ENCODE data around the gene OCRL.

Gene OCRL

DNA sequence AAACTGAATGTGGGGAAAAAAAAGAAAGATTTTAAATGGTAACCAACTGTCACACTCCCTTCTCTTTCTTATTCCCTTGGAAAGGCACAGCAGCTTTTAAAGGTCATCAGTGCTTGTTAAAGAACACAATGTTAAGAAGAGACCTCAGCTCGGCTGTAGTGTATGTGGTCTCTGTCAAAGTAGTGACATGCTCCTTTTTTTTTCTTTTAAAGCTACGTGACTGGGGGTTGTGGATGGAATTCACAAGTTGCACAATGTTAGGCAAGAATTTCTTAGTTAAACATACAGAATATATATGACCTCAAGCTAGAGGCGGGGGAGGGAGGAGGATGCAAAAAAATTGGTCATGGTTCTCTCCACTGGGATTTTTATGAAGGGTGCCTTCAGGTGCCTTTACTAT is 45.6 kb downstream of the OCRL start:
- DNase-seq (ENCODE audit: low spot score), result no peak

GRCh38 chrX:129586446-129586845 is 46.4 kb downstream of the OCRL start:
- no peak for DNase-seq (ENCODE audit: low spot score)

DNA sequence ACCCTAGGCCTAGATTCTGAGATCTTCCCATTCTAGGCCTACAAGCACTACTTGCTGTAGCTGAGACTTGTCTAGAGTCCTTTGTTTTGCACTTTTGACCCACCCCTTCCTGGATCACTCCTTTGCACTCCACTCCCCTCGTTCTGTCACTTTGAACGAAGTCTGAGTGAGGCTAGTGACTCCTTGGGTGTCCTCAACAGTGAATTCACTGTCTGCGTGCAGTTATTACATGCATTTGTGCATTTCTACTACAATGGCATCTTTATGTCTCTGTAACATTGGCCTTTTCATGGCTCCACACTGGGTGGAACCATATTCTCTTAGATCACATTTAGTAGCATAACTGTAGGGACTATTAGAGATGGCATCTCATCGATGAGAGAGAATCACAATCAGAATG is 50.5 kb downstream of the OCRL start:
- no peak for DNase-seq (ENCODE audit: low spot score)

GRCh38 chrX:129593137-129593536 is 53.1 kb downstream of the OCRL start:
- DNase-seq (ENCODE audit: low spot score), result no peak

- DNase-seq (ENCODE audit: low spot score), result no peak
These were observed 54.7 kb downstream of the OCRL start for GRCh38 chrX:129594781-129595180.

DNA sequence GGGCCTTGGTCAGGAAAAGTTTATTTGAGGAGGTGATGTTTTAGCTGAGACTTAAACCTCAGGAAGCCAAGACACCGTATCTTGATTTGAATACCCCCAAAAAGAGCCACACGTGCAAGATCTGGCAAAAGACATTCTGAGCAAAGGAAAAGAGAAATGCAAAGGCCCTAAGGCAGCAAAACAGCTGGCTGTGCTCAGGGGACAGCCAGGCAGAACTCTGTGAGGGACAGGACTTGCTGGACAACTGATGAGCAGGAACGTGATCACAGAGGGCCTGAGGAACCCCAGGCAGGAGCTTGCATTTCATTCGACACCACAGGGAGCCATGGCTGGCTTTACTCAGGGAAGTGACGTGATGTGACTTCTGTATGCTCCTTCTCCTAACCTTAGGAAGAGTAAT is 56.0 kb downstream of the OCRL start:
- no peak for DNase-seq (ENCODE audit: low spot score)

- DNase-seq (ENCODE audit: low spot score), result no peak
These were observed 57.8 kb downstream of the OCRL start for GRCh38 chrX:129597905-129598304.

GRCh38 chrX:129599499-129599898 is 59.4 kb downstream of the OCRL start:
- DNase-seq (ENCODE audit: low spot score), result no peak

- DNase-seq (ENCODE audit: low spot score), result no peak
These were observed 59.9 kb downstream of the OCRL start for GRCh38 chrX:129599996-129600395.

GRCh38 chrX:129600981-129601424 is 60.9 kb downstream of the OCRL start:
- DNase-seq (ENCODE audit: low spot score), result peak; percentile 2

DNA sequence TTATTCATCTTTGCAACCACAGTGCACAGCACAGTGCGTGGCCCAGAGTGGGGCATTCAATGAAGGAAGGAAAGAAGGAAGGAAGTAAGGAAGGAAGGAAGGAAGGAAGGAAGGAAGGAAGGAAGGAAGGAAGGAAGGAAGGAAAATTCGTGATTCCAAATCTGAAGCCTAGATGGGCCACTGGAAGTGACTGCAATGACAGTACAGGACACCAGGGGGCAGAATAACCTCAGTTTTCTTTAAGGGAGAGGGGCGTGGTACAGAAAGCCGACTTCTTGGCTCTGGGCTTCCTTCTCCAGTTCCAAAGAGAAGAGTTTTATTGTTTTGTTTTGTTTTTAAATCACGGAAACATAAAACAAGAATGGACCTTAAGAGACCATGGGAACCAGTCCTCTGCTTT is 66.9 kb downstream of the OCRL start:
- peak; percentile 27 for DNase-seq (ENCODE audit: low spot score)

DNA sequence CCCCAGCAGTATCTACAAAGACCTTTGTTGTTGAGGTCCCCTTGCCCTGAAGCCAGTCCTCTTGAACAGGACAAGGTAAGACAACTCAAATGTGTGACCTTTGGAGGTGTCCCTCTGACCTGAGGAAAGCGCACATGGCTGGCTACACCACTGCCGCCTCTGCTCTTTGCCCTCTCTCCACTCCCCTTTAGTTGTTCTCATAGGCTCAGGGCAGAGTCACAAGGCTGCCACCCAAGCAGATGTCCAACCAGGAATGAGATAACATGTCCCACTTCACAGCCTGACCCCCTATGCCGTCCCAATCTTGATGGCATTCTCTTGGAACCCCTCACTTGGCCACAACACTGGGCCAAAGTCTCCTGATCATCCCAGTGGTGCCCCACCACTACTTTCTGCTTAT is 68.4 kb downstream of the OCRL start:
- no peak for DNase-seq (ENCODE audit: low spot score)

GRCh38 chrX:129609395-129609794 is 69.3 kb downstream of the OCRL start:
- no peak for DNase-seq (ENCODE audit: low spot score)

GRCh38 chrX:129612396-129612795 is 72.3 kb downstream of the OCRL start:
- DNase-seq (ENCODE audit: low spot score), result no peak

- DNase-seq (ENCODE audit: low spot score), result no peak
These were observed 73.5 kb downstream of the OCRL start for GRCh38 chrX:129613596-129613995.

DNA sequence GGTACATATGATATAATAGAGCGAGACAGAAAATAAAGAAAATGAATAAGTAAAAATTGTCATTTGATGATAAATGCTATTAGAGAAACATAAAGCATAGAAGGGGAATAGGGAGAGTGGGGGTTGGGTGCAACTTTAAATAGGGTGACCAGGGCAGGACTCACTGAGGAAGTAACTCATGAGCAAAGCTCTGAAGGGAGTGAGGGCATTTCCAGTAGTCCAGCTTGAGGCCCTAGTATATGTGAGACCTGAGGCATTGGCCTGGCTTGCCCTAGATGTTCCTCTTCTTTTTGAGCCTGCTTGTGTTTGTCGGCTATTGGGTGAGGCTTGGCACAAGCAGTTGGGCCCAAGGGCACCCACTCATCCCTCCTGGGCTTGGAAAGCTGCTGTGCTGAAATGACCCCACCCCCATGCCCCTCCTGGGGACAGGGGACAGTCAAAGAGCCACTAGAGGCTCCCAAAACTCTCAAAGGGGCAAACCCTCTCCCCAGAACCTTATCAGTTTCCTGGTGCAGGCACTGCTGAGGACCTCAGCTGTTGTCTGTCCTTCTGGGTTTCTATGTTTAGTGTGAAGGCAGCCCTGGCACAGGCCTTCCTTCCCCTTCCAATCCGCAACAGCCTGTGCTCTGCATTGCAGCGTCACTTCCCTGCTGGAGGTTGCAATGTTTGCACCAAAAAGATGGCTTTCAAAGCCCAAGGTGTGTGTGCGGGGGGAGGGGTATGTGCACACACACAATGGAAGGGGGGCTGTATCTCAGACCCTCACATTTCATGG is 74.6 kb downstream of the OCRL start:
- DNase-seq (ENCODE audit: low spot score), result no peak

GRCh38 chrX:129617420-129617819 is 77.4 kb downstream of the OCRL start:
- no peak for DNase-seq (ENCODE audit: low spot score)

DNA sequence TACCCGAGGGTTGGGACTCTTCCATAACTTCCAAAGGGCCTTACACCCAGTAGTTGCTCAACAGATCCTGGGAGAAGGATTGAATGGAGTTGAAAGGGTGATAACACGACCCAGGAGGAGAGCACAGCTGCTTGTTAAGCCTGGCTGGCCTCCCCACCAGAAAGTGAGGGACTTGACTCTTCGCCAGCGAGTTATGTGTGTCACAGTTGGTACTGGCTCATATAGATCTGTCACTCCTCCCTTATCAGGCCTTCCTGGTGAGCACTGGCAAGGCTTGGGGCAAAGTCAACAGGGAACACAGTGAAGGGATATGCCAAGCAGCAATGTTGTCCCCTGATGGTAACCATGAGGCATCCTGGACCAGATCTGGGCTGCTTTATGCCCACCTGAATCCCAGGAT is 78.9 kb downstream of the OCRL start:
- no peak for DNase-seq (ENCODE audit: low spot score)

DNA sequence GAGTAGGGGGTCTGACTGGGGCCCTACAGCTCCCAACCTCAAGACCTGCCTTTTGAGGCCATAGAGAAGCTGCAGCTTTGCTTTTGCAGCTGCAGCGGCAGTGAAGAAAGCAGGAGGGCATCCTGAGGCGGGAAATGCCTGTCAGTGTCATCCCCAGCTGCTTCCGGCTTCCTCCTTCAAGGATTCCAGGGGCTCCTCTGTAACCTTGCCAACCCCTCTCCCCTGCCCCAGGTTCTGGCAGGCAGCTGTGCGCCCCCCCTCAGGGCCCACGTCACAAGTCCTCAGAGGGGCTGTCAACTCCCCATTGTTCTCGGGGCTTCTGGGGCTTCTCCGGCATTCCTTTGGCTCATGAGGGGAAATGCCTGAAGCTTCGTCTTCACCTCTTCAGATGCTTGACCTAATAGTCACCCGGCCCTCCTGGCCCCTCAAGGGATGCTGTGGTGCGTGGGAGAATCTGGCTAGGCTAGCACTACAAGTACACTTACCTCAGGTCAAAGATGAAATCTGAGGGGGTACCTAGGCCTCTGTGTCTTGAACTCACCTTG is 82.8 kb downstream of the OCRL start:
- no peak for DNase-seq (ENCODE audit: low spot score)

- no peak for DNase-seq (ENCODE audit: low spot score)
These were observed 86.0 kb downstream of the OCRL start for GRCh38 chrX:129626026-129626425.

GRCh38 chrX:129629837-129630236 is 89.8 kb downstream of the OCRL start:
- DNase-seq (ENCODE audit: low spot score), result no peak

- peak; percentile 2 for DNase-seq (ENCODE audit: low spot score)
These were observed 91.8 kb downstream of the OCRL start for GRCh38 chrX:129631849-129632248.

- no peak for DNase-seq (ENCODE audit: low spot score)
These were observed 92.4 kb downstream of the OCRL start for GRCh38 chrX:129632443-129632842.

GRCh38 chrX:129634541-129634940 is 94.5 kb downstream of the OCRL start:
- DNase-seq (ENCODE audit: low spot score), result no peak

All from LoVo (cell line).